HG03196 (cell line): ENCODE results near the gene HDAC8.
"Not testable (repeated sequence)": the region's sequence is repeated elsewhere in the genome, so short reads cannot be mapped to it uniquely, and the experiment has no call there.

ENCODE experiments used
- ATAC-seq: cut with Tn5 transposase; IDR thresholded peaks from one replicate; pipeline ENCODE4 v1.9.1; 2021; ENCODE audit not compliant: unreplicated experiment

Gene HDAC8

GRCh38 chrX:72536542-72536941 is 36.1 kb downstream of the HDAC8 start:
- ATAC-seq: no peak

- ATAC-seq: no peak
These were observed 40.3 kb downstream of the HDAC8 start for GRCh38 chrX:72532366-72532765.

- no peak for ATAC-seq
These were observed 45.8 kb downstream of the HDAC8 start for GRCh38 chrX:72526534-72527508.

GRCh38 chrX:72498782-72499181 is 73.9 kb downstream of the HDAC8 start:
- no peak for ATAC-seq

- ATAC-seq: no peak
These were observed 77.6 kb downstream of the HDAC8 start for GRCh38 chrX:72495046-72495445.

GRCh38 chrX:72492499-72492898 is 80.1 kb downstream of the HDAC8 start:
- ATAC-seq: no peak

- ATAC-seq: not testable (repeated sequence)
These were observed 82.4 kb downstream of the HDAC8 start for GRCh38 chrX:72490221-72490620.

- no peak for ATAC-seq
These were observed 85.0 kb downstream of the HDAC8 start for GRCh38 chrX:72487661-72488060.

GRCh38 chrX:72479324-72480274 is 93.0 kb downstream of the HDAC8 start:
- no peak for ATAC-seq

- ATAC-seq: no peak
These were observed 93.8 kb downstream of the HDAC8 start for GRCh38 chrX:72478853-72479252.

GRCh38 chrX:72478351-72478750 is 94.3 kb downstream of the HDAC8 start:
- ATAC-seq: no peak

- no peak for ATAC-seq
These were observed 94.9 kb downstream of the HDAC8 start for GRCh38 chrX:72477781-72478181.

GRCh38 chrX:72477376-72477775 is 95.3 kb downstream of the HDAC8 start:
- ATAC-seq: no peak

GRCh38 chrX:72475952-72476668 is 96.5 kb downstream of the HDAC8 start:
- no peak for ATAC-seq

- ATAC-seq: no peak
These were observed 97.3 kb downstream of the HDAC8 start for GRCh38 chrX:72475338-72475737.

- no peak for ATAC-seq
These were observed 102.0 kb downstream of the HDAC8 start for GRCh38 chrX:72470532-72471223.

- no peak for ATAC-seq
These were observed 102.5 kb downstream of the HDAC8 start for GRCh38 chrX:72470117-72470516.

- ATAC-seq: no peak
These were observed 104.0 kb downstream of the HDAC8 start for GRCh38 chrX:72468607-72469006.

- no peak for ATAC-seq
These were observed 105.5 kb downstream of the HDAC8 start for GRCh38 chrX:72467135-72467534.

- no peak for ATAC-seq
These were observed 106.2 kb downstream of the HDAC8 start for GRCh38 chrX:72466493-72466892.
